DND-41 (cell line): ENCODE results near the gene ABHD3.

Experiments used
- EZH2 ChIP-seq: IDR thresholded peaks from 3 replicates; pipeline ENCODE4 v1.6.1; 2012; ENCODE audit warnings: borderline replicate concordance, low read depth, mild to moderate bottlenecking, moderate library complexity, low read length, inconsistent platforms; ENCODE audit not compliant: severe bottlenecking
- TF ChIP-seq, protein P1 (sequence below): IDR thresholded peaks from 2 replicates; pipeline ENCODE4 v1.5.1; 2012; ENCODE audit warnings: borderline replicate concordance, low read length, moderate library complexity, mild to moderate bottlenecking; ENCODE audit not compliant: poor library complexity, severe bottlenecking; ENCODE audit errors: extremely low read depth

DNA sequence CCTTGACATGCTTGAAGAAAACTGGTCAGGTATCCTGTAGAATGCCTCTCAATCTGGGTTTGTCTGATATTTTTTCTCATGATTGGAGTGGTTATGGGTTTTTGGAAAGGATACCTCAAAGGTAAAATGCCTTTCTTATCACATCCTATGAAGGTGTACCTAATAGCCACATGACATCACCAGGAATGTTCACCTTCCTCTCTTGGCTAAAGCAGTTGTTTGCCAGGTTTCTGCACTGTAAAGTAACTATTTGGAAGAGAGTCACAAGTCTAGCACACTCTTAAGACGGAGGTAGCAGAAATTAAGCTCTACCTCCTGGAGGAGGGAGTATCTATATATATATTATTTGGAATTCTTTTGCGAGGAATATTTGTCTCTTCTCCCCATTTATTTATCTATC lies 18.1 kb upstream of the ABHD3 start:
- TF ChIP-seq, protein P1, sequence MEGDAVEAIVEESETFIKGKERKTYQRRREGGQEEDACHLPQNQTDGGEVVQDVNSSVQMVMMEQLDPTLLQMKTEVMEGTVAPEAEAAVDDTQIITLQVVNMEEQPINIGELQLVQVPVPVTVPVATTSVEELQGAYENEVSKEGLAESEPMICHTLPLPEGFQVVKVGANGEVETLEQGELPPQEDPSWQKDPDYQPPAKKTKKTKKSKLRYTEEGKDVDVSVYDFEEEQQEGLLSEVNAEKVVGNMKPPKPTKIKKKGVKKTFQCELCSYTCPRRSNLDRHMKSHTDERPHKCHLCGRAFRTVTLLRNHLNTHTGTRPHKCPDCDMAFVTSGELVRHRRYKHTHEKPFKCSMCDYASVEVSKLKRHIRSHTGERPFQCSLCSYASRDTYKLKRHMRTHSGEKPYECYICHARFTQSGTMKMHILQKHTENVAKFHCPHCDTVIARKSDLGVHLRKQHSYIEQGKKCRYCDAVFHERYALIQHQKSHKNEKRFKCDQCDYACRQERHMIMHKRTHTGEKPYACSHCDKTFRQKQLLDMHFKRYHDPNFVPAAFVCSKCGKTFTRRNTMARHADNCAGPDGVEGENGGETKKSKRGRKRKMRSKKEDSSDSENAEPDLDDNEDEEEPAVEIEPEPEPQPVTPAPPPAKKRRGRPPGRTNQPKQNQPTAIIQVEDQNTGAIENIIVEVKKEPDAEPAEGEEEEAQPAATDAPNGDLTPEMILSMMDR: no peak
- no peak for TF ChIP-seq EZH2
